LNCaP clone FGC (cell line): Measurements from ENCODE around the gene COL8A2.

ENCODE experiments used
- DNase-seq: peaks from one replicate; pipeline ENCODE4 v3.0.0-alpha.2; 2011; ENCODE audit warnings: low read depth
- H3K4me3 ChIP-seq: 2 replicates; pipeline ENCODE4 v1.5.1; 2011; ENCODE audit warnings: mild to moderate bottlenecking, low read depth, low read length, control low read depth
- TF ChIP-seq, protein P1 (sequence below): IDR thresholded peaks from 2 replicates; pipeline ENCODE4 v1.5.1; 2012; ENCODE audit warnings: mild to moderate bottlenecking; ENCODE audit not compliant: control insufficient read depth, insufficient read depth; ENCODE audit errors: extremely low read depth

COL8A2 gene

DNA sequence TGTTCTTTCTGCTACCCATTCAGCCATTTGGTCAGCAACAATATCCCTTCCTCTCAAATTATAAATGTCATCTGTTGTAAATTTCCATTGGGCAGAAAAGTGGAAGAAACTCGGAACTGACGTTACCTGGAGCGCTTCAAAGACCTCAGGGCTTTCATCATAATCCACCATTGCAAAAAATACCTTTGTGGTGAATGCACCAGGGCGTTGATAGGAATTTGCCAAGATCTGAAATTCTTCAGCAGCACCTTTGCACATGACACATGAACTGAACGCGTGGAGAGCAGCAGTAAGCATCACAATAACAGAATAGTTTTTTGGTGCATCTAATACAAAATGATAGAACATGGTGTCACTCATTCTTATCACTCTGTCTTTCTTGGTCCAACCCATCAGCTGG is 44.2 kb downstream of the COL8A2 start:
- H3K4me3 ChIP-seq, result no peak overlapping the region
- DNase-seq, result no peak
- TF ChIP-seq, protein P1, sequence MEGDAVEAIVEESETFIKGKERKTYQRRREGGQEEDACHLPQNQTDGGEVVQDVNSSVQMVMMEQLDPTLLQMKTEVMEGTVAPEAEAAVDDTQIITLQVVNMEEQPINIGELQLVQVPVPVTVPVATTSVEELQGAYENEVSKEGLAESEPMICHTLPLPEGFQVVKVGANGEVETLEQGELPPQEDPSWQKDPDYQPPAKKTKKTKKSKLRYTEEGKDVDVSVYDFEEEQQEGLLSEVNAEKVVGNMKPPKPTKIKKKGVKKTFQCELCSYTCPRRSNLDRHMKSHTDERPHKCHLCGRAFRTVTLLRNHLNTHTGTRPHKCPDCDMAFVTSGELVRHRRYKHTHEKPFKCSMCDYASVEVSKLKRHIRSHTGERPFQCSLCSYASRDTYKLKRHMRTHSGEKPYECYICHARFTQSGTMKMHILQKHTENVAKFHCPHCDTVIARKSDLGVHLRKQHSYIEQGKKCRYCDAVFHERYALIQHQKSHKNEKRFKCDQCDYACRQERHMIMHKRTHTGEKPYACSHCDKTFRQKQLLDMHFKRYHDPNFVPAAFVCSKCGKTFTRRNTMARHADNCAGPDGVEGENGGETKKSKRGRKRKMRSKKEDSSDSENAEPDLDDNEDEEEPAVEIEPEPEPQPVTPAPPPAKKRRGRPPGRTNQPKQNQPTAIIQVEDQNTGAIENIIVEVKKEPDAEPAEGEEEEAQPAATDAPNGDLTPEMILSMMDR, result no peak

DNA sequence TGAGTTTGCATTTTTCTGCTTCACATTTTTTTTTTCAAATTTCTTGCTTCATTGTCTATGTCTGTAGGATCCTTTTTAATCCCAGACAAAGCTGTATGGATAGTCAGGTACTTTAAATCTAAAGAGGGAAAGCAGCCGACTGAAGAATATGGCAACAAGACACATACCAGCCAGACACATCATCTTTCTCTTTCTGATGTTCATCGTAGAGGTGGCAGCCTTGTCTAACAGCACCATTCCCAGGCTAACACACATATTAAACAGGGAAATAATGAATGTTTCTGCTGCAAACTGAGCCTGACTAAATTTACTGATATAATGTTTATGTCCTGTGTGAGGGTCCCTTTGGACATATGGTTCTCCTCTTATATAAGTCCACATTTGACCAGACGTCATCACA is 44.8 kb downstream of the COL8A2 start:
- TF ChIP-seq, protein P1, result no peak
- DNase-seq, result no peak

GRCh38 chr1:36076979-36077573 is 47.9 kb downstream of the COL8A2 start:
- TF ChIP-seq, protein P1, result no peak
- no peak overlapping the region for H3K4me3 ChIP-seq
- DNase-seq, result no peak

More for the DNA sequence above, 44.8 kb downstream of the COL8A2 start:
- no peak overlapping the region for H3K4me3 ChIP-seq

GRCh38 chr1:36070349-36070748 is 54.7 kb downstream of the COL8A2 start:
- no peak for DNase-seq
- H3K4me3 ChIP-seq, result no peak overlapping the region
- TF ChIP-seq, protein P1, result no peak

- DNase-seq, result no peak
- TF ChIP-seq, protein P1, result no peak
- no peak overlapping the region for H3K4me3 ChIP-seq
Measured at GRCh38 chr1:36068866-36069265, 56.2 kb downstream of the COL8A2 start.

DNA sequence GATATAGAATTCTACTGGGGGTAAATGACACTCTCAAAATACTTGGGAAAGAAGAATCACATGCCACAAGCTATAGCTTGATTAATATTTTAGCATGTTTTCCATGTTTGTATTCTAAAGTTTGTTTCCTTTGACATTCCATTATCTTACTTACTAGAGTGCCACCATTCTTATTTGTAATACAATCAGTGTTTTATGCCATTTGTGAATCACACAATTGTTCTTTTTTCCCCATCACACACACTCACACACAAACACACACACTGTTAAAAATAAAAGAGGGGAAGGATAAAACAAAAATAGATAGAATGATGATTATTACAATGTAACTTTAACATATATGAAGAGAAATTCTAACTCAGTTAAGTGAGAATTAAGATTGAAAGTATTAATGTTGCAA is 57.2 kb downstream of the COL8A2 start:
- TF ChIP-seq, protein P1, result no peak
- H3K4me3 ChIP-seq, result no peak overlapping the region
- no peak for DNase-seq

DNA sequence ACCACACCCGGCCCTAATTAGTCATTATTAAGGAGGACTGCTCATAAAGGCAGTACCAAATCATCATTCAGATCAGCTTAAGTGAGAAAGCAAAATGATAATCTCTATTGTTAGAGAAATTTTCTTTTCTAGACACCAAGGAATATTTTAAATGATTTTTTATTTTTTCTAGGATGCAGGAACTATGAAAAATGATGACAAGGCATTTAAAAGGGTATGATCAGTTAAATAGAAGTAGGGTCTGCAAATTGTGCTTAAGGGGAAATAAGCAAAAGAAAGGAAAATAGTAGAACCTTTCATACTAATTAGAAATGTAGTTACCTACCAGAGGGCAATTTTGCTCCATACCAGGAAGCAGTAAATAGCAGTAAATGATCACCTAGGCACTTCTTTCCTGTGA is 62.7 kb downstream of the COL8A2 start:
- TF ChIP-seq, protein P1, result no peak
- no peak overlapping the region for H3K4me3 ChIP-seq
- DNase-seq, result no peak
